Measurements from ENCODE around the gene ATP6AP2. TPM values are rescaled to one million over a fixed set of nuclear protein-coding genes. Genes with fewer than 3 reads are reported as not detected.

Gene ATP6AP2
- total RNA-seq, 1 experiment from 2014 or later = 45.5 TPM

- DNase-seq = no peak
- Histone ChIP-seq H3F3A (ENCODE audit: insufficient read depth, low read depth) (no peaks in the 10 kb centered on the region), H3K36me3 (ENCODE audit: low read depth) (no peaks in the 10 kb centered on the region), H3K9me2 (ENCODE audit: insufficient read depth) (no peaks in the 10 kb centered on the region), H4K20me1 (ENCODE audit: insufficient read depth) (no peaks in the 10 kb centered on the region), H3K27ac (no peak overlapping the region), H3K27me3 (ENCODE audit: insufficient read depth, low read depth) (no peaks in the 10 kb centered on the region), H3K4me3 (no peak overlapping the region), H2AFZ (no peak overlapping the region), H3K4me1 (replicated peaks; ENCODE audit: insufficient read depth) (no peaks in the 10 kb centered on the region), H3K4me2 (no peak overlapping the region), H3K79me2 (ENCODE audit: low read depth) (no peaks in the 10 kb centered on the region), H3K9me3 (ENCODE audit: insufficient read depth, low read depth) (no peaks in the 10 kb centered on the region)
- ChIA-PET CTCF (no interaction called here), POLR2A (ENCODE audit: unreplicated experiment) (no interaction called here)
- intact Hi-C loops (cut with micrococcal nuclease; ENCODE audit: unreplicated experiment) = no loop called here
- TF ChIP-seq EZH2 (IDR thresholded peaks at IDR 0.05; ENCODE audit: low read depth) (no peak), CTCF (conservative IDR thresholded peaks at IDR 0.05) (no peak)
- BruUV-seq (replicated peaks) = no TSS peak
These were observed 35.2 kb downstream of the ATP6AP2 start for GRCh38 chrX:40615976-40616375.

DNA sequence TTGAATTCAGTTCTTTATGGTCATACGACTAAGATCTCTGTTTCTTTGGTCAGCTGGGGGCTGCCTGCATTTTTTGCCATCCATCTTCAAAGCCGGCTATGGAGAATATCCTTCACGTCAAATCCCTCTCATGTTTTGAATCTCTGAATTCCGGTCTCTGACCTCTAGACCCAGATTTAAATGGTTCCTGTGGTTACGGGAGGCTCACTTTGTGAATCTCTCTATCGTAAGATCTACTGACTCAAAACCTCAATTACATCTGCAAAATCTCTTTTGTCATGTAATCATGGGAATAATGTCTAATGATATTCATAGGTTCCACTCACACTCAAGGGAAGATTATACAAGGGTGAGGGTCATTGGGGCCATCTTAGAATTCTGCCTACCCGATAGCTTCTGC lies 36.8 kb downstream of the ATP6AP2 start:
- intact Hi-C loops (cut with micrococcal nuclease; ENCODE audit: unreplicated experiment) = no loop called here
- no peak for TF ChIP-seq EZH2 (IDR thresholded peaks at IDR 0.05; ENCODE audit: low read depth)
- no peak for TF ChIP-seq CTCF (conservative IDR thresholded peaks at IDR 0.05)
- CTCF ChIA-PET = no interaction called here
- no peaks in the 10 kb centered on the region for H3K9me2 ChIP-seq (ENCODE audit: insufficient read depth)
- DNase-seq = no peak
- no peaks in the 10 kb centered on the region for H3K36me3 ChIP-seq (ENCODE audit: low read depth)
- no peaks in the 10 kb centered on the region for H3K9me3 ChIP-seq (ENCODE audit: insufficient read depth, low read depth)
- no peaks in the 10 kb centered on the region for H3F3A ChIP-seq (ENCODE audit: insufficient read depth, low read depth)
- no peaks in the 10 kb centered on the region for H3K4me1 ChIP-seq (replicated peaks; ENCODE audit: insufficient read depth)
- POLR2A ChIA-PET (ENCODE audit: unreplicated experiment) = interaction anchor here (0.6 kb wide), 1 partner anchor 111 kb away, joined by 4 read pairs; no protein-coding TSS in a partner anchor
- H4K20me1 ChIP-seq (ENCODE audit: insufficient read depth) = no peaks in the 10 kb centered on the region
- no peak overlapping the region for H3K4me3 ChIP-seq
- H2AFZ ChIP-seq = no peak overlapping the region
- H3K27ac ChIP-seq = no peak overlapping the region
- no TSS peak for BruUV-seq (replicated peaks)
- H3K79me2 ChIP-seq (ENCODE audit: low read depth) = no peaks in the 10 kb centered on the region
- no peak overlapping the region for H3K4me2 ChIP-seq
- H3K27me3 ChIP-seq (ENCODE audit: insufficient read depth, low read depth) = no peaks in the 10 kb centered on the region

- Histone ChIP-seq H3K4me1 (replicated peaks; ENCODE audit: insufficient read depth) (no peaks in the 10 kb centered on the region), H3K9me2 (ENCODE audit: insufficient read depth) (no peaks in the 10 kb centered on the region), H3K79me2 (ENCODE audit: low read depth) (no peaks in the 10 kb centered on the region), H3K27me3 (ENCODE audit: insufficient read depth, low read depth) (no peaks in the 10 kb centered on the region), H4K20me1 (ENCODE audit: insufficient read depth) (no peaks in the 10 kb centered on the region), H3K27ac (no peak overlapping the region), H3F3A (ENCODE audit: insufficient read depth, low read depth) (no peaks in the 10 kb centered on the region), H3K9me3 (ENCODE audit: insufficient read depth, low read depth) (no peaks in the 10 kb centered on the region), H3K4me3 (no peak overlapping the region), H3K36me3 (ENCODE audit: low read depth) (no peaks in the 10 kb centered on the region), H2AFZ (no peak overlapping the region), H3K4me2 (no peak overlapping the region)
- no peak for DNase-seq
- POLR2A ChIA-PET (ENCODE audit: unreplicated experiment) = no interaction called here
- BruUV-seq (replicated peaks) = no TSS peak
- intact Hi-C loops (cut with micrococcal nuclease; ENCODE audit: unreplicated experiment) = no loop called here
- CTCF ChIA-PET = no interaction called here
- no peak for TF ChIP-seq CTCF (conservative IDR thresholded peaks at IDR 0.05)
These were observed 41.8 kb downstream of the ATP6AP2 start for GRCh38 chrX:40622479-40623138.

Data from PC-9 (cell line).